DOHH2 (cell line): ENCODE measurements around the gene TTBK2.

ENCODE experiments used
- H3F3A ChIP-seq: fragments of 200-600 bp; sonication (generic), shearing (Covaris generic); 2 replicates; pipeline ENCODE4 v1.6.0; 2016; ENCODE audit warnings: antibody characterized with exemption, mild to moderate bottlenecking; ENCODE audit not compliant: control insufficient read depth, insufficient read depth
- H3K27ac ChIP-seq: fragments of 200-600 bp; sonication (generic); 2 replicates; pipeline ENCODE4 v1.5.1; 2014; ENCODE audit warnings: low read depth, mild to moderate bottlenecking, low read length, moderate library complexity
- H3K27me3 ChIP-seq: fragments of 200-600 bp; sonication (generic); 2 replicates; pipeline ENCODE4 v1.6.1; 2014; ENCODE audit warnings: mild to moderate bottlenecking, low read length, mixed read lengths; ENCODE audit not compliant: control insufficient read depth
- H3K36me3 ChIP-seq: fragments of 200-600 bp; sonication (generic); 2 replicates; pipeline ENCODE4 v1.6.1; 2014; ENCODE audit warnings: mild to moderate bottlenecking, low read length, moderate library complexity, mixed read lengths; ENCODE audit not compliant: control insufficient read depth
- H3K4me1 ChIP-seq: fragments of 200-600 bp; sonication (generic); 2 replicates; pipeline ENCODE4 v1.6.1; 2014; ENCODE audit warnings: mild to moderate bottlenecking, low read length, mixed read lengths; ENCODE audit not compliant: control insufficient read depth
- H3K4me2 ChIP-seq: fragments of 200-600 bp; sonication (generic); 2 replicates; pipeline ENCODE4 v1.6.0; 2014; ENCODE audit warnings: mild to moderate bottlenecking, low read length, moderate library complexity
- H3K4me3 ChIP-seq: fragments of 200-600 bp; sonication (generic); 2 replicates; pipeline ENCODE4 v1.5.1; 2014; ENCODE audit warnings: mild to moderate bottlenecking, low read length, mixed read lengths
- H3K79me2 ChIP-seq: fragments of 200-600 bp; sonication (generic); 2 replicates; pipeline ENCODE4 v1.6.1; 2014; ENCODE audit warnings: mild to moderate bottlenecking, low read length, mixed read lengths; ENCODE audit not compliant: control insufficient read depth
- H3K9me2 ChIP-seq: fragments of 200-600 bp; sonication (generic); replicated peaks from 2 replicates; pipeline ENCODE4 v1.6.1; 2014; ENCODE audit warnings: mild to moderate bottlenecking, low read length, mixed read lengths; ENCODE audit not compliant: control insufficient read depth
- H3K9me3 ChIP-seq: fragments of 200-600 bp; sonication (generic); 2 replicates; pipeline ENCODE4 v1.6.1; 2014; ENCODE audit warnings: antibody characterized with exemption, low read length, mixed read lengths; ENCODE audit not compliant: control insufficient read depth, insufficient read depth
- H4K20me1 ChIP-seq: fragments of 200-600 bp; sonication (generic); 2 replicates; pipeline ENCODE4 v1.6.0; 2014; ENCODE audit warnings: low read depth, mild to moderate bottlenecking, antibody characterized with exemption, low read length, moderate library complexity; ENCODE audit not compliant: control insufficient read depth, insufficient read depth
- EZH2phosphoT487 ChIP-seq: fragments of 200-600 bp; sonication (generic); IDR thresholded peaks from 2 replicates; pipeline ENCODE4 v1.6.1; 2017; ENCODE audit warnings: borderline replicate concordance, mild to moderate bottlenecking, antibody characterized with exemption, low read length, moderate library complexity, mixed read lengths
- TF ChIP-seq, protein P1 (sequence below): fragments of 200-600 bp; sonication (generic); IDR thresholded peaks from one replicate; pipeline ENCODE4 v1.5.1; 2014; ENCODE audit warnings: antibody characterized with exemption, mild to moderate bottlenecking, low read depth, low read length; ENCODE audit not compliant: poor library complexity, severe bottlenecking

Gene TTBK2

DNA sequence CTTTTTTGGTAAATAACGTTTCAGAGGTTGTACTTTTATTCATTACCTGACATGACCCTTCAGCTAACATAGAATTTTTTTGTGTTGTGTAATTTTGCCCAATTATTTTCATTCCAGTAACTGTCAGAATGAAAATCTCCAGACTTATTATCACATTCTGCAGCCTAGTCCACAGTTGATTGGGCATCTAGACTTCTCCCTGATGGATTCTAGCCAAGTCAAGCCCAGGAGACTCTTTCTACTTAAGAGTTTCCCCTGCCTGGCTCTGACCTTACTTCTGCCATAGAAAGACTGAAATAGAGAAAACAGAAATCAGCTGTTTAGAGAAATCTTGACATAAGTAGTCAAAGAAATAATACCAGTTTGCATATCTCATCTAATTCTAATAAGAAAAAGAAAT is 100.8 kb downstream of the TTBK2 start:
- H3K4me3 ChIP-seq: no peak overlapping the region
- H3K4me1 ChIP-seq: no peaks in the 10 kb centered on the region
- no peaks in the 10 kb centered on the region for H3K9me2 ChIP-seq
- H3F3A ChIP-seq: no peaks in the 10 kb centered on the region
- no peak overlapping the region for H3K4me2 ChIP-seq
- H3K9me3 ChIP-seq: no peaks in the 10 kb centered on the region
- no peaks in the 10 kb centered on the region for H3K27me3 ChIP-seq
- no peaks in the 10 kb centered on the region for H3K36me3 ChIP-seq
- H4K20me1 ChIP-seq: no peaks in the 10 kb centered on the region
- TF ChIP-seq EZH2phosphoT487: no peak
- TF ChIP-seq, protein P1, sequence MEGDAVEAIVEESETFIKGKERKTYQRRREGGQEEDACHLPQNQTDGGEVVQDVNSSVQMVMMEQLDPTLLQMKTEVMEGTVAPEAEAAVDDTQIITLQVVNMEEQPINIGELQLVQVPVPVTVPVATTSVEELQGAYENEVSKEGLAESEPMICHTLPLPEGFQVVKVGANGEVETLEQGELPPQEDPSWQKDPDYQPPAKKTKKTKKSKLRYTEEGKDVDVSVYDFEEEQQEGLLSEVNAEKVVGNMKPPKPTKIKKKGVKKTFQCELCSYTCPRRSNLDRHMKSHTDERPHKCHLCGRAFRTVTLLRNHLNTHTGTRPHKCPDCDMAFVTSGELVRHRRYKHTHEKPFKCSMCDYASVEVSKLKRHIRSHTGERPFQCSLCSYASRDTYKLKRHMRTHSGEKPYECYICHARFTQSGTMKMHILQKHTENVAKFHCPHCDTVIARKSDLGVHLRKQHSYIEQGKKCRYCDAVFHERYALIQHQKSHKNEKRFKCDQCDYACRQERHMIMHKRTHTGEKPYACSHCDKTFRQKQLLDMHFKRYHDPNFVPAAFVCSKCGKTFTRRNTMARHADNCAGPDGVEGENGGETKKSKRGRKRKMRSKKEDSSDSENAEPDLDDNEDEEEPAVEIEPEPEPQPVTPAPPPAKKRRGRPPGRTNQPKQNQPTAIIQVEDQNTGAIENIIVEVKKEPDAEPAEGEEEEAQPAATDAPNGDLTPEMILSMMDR: no peak
- no peaks in the 10 kb centered on the region for H3K79me2 ChIP-seq
- H3K27ac ChIP-seq: no peak overlapping the region

DNA sequence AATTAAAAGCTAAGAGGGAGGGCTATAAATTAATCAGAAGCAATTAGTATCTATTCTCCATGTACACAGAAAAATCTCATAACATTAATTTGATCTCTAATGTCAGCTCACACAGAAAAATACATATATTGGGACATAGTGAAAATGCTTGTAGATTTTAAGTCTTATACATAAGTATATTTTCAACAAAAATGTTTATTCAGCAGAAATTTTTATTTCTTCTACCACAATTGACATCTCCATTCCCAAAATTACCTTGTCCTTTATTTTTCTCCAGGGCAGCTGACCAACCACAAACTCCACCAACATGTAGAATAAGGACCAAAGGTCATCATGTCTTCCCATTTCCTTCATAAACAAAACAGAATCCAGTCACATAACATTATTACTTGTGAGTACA is 109.1 kb downstream of the TTBK2 start:
- H3K4me3 ChIP-seq: no peak overlapping the region
- H3K9me3 ChIP-seq: no peaks in the 10 kb centered on the region
- no peaks in the 10 kb centered on the region for H3F3A ChIP-seq
- H3K79me2 ChIP-seq: no peaks in the 10 kb centered on the region
- no peak overlapping the region for H3K4me2 ChIP-seq
- H3K36me3 ChIP-seq: no peaks in the 10 kb centered on the region
- no peaks in the 10 kb centered on the region for H3K4me1 ChIP-seq
- no peaks in the 10 kb centered on the region for H4K20me1 ChIP-seq
- H3K27ac ChIP-seq: no peak overlapping the region
- H3K9me2 ChIP-seq: no peaks in the 10 kb centered on the region
- TF ChIP-seq, protein P1: no peak
- TF ChIP-seq EZH2phosphoT487: no peak
- H3K27me3 ChIP-seq: no peaks in the 10 kb centered on the region

DNA sequence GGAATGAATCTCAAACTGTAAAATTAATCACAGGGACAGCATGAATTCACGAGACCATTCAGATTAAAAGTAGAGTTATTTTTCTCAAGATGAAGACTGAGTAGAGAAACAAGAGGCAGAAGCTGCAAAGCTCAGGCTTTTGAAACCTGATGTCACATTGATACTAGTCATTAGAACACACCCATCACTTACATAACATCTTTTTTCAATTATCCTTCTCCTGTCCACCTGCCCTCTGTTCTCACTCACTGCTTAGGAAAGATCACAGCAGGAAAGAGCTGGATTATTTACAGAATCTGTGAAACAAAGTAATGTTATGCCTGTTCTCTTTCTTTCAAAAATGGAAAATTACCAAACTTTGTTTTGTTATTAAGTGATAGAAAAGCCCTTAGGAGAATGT is 111.7 kb downstream of the TTBK2 start:
- H3K9me2 ChIP-seq: no peaks in the 10 kb centered on the region
- TF ChIP-seq EZH2phosphoT487: no peak
- TF ChIP-seq, protein P1: no peak
- H3K4me2 ChIP-seq: no peak overlapping the region
- H3K4me3 ChIP-seq: no peak overlapping the region
- H3F3A ChIP-seq: no peaks in the 10 kb centered on the region
- H3K27ac ChIP-seq: no peak overlapping the region
- H3K9me3 ChIP-seq: no peaks in the 10 kb centered on the region
- H3K4me1 ChIP-seq: no peaks in the 10 kb centered on the region
- H3K36me3 ChIP-seq: no peaks in the 10 kb centered on the region
- no peaks in the 10 kb centered on the region for H3K79me2 ChIP-seq
- H4K20me1 ChIP-seq: no peaks in the 10 kb centered on the region
- H3K27me3 ChIP-seq: no peaks in the 10 kb centered on the region

DNA sequence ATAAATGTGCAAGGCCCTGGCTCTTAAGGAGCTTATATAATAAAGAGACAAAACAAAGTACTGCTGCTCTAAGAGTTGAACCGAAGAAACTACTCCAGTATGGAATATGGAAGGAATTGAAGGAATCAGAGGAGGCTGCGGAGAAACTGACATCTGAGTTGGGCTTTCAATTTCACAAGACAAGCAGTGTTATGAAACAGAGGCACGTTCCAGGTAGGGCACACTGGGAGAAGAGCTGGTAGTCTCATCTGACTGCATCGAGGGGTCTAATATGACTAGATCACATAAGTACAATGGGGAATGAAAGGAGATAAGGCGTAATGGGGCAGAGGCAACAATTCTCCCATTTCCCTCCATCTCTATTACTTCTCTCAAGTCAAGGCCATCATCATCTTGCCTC is 115.3 kb downstream of the TTBK2 start:
- Histone ChIP-seq H3K4me2 (no peak overlapping the region), H3K36me3 (no peaks in the 10 kb centered on the region), H3F3A (no peaks in the 10 kb centered on the region), H3K27ac (no peak overlapping the region), H3K4me1 (no peaks in the 10 kb centered on the region), H3K9me3 (no peaks in the 10 kb centered on the region), H3K79me2 (no peaks in the 10 kb centered on the region), H3K4me3 (no peak overlapping the region), H3K27me3 (no peaks in the 10 kb centered on the region), H4K20me1 (no peaks in the 10 kb centered on the region), H3K9me2 (no peaks in the 10 kb centered on the region)
- TF ChIP-seq, protein P1: no peak
- no peak for TF ChIP-seq EZH2phosphoT487
